Testis (tissue), 2 donors: ENCODE measurements around the gene PDE6D.
"Not testable (repeated sequence)": the region's sequence is repeated elsewhere in the genome, so short reads cannot be mapped to it uniquely, and the experiment has no call there.

Experiments used
- CTCF ChIP-seq, 3 experiments: fragments of 450-650 bp in 2 of 3; fragments of 200-600 bp in 1 of 3; sonication (generic) in 1 of 3; IDR thresholded peaks; one replicate each; pipeline ENCODE4 v1.5.1; 2016 to 2019; ENCODE audit warnings: antibody characterized with exemption in 3 of 3, mild to moderate bottlenecking in 2 of 3, moderate library complexity in 1 of 3
- POLR2A ChIP-seq: fragments of 450-650 bp; IDR thresholded peaks from one replicate; pipeline ENCODE4 v1.6.1; 2017; ENCODE audit warnings: antibody characterized with exemption, mild to moderate bottlenecking, moderate library complexity

GRCh38 chr2:231748153-231748896, 32.8 kb downstream of the PDE6D start:
- not testable (repeated sequence) for TF ChIP-seq CTCF (IDR thresholded peaks at IDR 0.05); POLR2A
